Left colon (tissue), 2 donors: ENCODE measurements around the gene PLIN5. TPM values are rescaled to one million over a fixed set of nuclear protein-coding genes. Genes with fewer than 3 reads are reported as not detected.

Experiments used
- ATAC-seq: fragments of 200-7000 bp; cut with Tn5 transposase; one replicate; pipeline ENCODE4 v1.9.1; 2020; ENCODE audit warnings: mild to moderate bottlenecking, moderate library complexity
- DNase-seq, 2 donors: peaks; one replicate each; pipeline ENCODE4 v3.0.0-alpha.2; 2020
- intact Hi-C, 2 donors: fragments of 100-400 bp; cut with DNase I in 1 of 2; cut with micrococcal nuclease in 1 of 2; formaldehyde crosslinking; loops; one replicate each; pipeline versions ENCODE4 v1.11.2 to v1.14.0; 2022; cut with DNase I, micrococcal nuclease
- total RNA-seq, 2 donors: library from RNA; stranded (reverse); fragmentation: NEBNext Ultra II Directional; extraction: Animal tissue kit (Norgen Biotek cat#: 25700); gene quantifications; one replicate each; pipeline ENCODE4 v1.2.1, GENCODE V29; 2021
- donor health status: DM: no; HTN: no; CAD: no.
- donor health status: DM: yes; HTN: yes; CAD: no.

PLIN5 gene
- total RNA-seq, 2 donors from 2014 or later = 1.9 to 2.2 TPM

- ATAC-seq (no peak), DNase-seq (no peak)
- intact Hi-C loops = no loop called here
Measured at GRCh38 chr19:4511300-4512054, 23.5 kb downstream of the PLIN5 start.

DNA sequence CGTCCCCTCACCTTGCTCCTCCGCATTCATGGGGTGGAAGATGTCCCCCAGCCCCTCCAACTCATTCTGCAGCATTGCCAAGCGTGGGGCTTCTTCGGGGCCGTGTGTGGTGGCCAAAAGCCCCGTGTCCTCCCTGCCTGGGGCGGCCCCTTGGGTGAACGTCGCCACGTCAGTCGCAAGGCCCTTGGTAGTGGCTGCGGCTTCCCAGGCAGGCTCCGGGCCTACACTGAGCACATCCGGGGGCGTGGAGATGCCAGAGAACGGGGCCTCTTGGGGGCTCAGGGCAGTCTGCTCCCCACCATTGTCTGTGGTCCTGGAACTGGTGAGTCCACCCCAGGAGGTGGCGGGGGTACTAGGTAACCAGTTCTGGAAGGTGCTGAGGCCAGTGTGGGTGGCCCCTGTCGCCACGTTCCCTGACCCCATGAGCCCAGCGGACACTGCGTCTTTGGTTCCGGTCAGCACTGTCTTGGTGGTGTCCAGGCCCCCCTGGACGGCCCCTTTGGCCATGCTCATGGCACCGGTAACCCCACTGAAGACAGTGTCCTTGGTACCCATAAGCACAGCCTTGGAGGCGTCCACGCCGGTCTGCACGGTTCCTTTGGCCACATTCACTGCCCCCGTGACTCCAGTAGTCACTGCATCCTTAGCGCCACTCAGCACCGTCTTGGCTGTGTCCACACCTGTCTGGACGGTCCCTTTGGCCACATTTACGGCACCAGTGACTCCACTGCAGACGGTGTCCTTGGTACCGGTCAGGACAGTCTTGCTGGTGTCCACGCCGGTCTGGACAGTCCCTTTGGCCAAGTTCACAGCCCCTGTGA is 24.4 kb downstream of the PLIN5 start:
- DNase-seq = no peak
- intact Hi-C loops = no loop called here
- ATAC-seq = no peak

- intact Hi-C loops = no loop called here
- no peak for ATAC-seq
Measured at GRCh38 chr19:4508698-4509097, 26.3 kb downstream of the PLIN5 start.

GRCh38 chr19:4507804-4508203 is 27.2 kb downstream of the PLIN5 start:
- no peak for ATAC-seq

More at GRCh38 chr19:4508698-4509097, 26.3 kb downstream of the PLIN5 start:
- no peak for DNase-seq

GRCh38 chr19:4507150-4507452 is 27.9 kb downstream of the PLIN5 start:
- intact Hi-C loops = no loop called here
- no peak for ATAC-seq
- no peak for DNase-seq

More at GRCh38 chr19:4507804-4508203, 27.2 kb downstream of the PLIN5 start:
- intact Hi-C loops = no loop called here
- no peak for DNase-seq

DNA sequence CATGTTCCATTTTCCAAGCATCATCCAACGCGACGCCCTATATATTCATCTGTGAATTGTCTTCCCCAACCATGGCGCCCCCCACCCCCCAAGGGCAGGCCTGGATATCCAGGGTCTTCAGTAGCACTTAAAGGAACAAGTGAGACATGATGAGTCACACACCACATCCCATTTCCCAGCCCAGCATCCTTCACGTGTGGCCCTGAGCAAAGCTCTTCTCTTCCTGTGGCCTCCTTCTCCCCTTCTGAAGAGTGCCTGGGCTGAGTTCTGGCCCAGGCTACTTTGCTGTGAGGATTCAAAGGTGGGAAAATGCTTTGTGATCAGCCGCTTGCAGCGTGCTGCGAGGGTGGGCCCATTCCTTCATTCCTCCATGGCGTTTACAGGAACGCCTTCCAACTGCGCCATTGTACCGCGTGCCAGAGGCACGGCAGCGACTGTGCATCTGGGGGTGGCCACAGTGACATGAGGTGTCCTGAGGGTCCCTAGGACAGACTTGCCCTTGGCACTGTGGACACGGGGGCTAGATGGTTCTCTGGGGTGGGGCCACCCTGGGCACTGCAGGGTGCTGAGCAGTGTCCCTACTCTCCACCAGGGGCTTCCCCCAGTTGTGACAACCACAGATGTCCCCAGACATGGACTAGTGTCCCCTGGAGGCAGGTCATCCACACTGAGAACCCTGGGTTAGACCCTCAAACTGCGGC is 28.4 kb downstream of the PLIN5 start:
- intact Hi-C loops = no loop called here
- DNase-seq = no peak
- ATAC-seq = no peak

DNA sequence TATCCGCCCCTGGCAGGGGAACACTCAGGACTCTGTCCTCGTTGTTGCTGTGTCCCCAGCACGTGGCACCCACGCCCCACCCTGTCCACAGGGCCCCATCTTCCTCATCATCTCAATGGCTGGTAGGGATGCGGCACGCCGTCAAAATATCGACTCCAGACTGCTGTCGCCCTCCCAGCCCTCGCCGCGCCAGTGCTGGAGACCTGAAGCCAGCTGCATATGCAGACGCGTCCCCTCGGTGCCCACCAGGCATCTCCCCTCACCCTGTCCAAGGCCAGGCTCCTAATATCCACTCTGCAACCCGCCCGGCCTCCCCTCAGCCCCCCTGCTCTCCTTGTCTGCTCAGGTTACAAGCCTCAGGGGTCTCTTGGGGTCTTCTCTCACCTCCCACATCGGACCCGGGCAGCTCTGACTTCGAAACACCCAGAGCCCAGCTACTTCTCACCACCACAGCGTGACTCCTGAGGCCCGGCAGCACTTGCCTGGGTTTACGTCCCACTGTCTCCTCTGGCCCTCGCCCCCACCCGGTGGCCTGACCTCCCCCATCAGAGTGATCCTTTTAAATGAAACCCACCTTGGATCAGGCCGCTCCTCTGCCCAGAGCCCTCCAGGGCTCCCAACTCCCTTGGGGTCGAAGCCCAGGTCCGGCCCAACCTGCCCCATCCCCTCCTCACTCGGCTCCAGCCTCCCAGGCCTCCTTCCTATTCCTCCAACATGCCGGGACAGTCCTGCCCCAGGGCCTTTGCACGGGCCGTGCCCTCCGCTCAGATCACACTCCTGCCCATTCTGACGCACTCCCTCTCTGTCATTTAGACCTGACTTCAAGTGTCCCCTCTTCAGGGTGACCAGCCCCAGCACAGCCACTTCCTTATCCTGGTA is 29.2 kb downstream of the PLIN5 start:
- DNase-seq (no peak), ATAC-seq (no peak)
- intact Hi-C loops = no loop called here

DNA sequence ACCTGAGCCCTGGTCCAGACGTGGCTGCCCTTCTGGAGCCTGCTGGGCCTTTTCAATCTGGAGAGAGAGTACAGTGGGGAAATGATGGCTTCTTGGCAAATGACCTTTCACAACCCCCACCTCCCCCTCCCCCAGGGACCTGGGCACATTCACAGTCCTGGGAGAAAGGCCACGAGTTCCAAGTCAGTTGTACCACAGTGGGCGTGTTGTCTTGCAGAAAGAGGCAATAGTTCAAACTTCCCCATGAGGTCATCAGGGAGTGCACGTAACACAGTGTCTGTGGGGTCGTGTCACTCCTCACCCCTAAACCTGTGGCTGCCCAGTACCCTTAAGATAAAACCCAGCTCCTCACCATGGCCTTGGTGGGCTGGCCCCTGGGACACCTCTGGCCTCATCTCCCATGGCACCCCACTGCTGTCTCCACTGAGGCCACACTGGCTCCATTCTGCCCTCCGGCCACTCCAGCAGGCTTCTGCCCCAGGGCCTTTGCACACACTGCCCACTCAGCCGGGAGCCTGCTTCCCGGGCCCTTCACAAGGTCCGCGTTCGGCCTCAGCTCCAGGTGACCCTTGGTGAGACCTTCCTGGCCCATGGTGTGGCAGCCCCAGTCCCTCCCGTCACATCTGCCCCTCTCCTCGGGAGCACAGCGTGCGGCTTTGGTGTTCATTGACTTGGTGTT is 30.0 kb downstream of the PLIN5 start:
- intact Hi-C loops = no loop called here
- ATAC-seq = no peak
- no peak for DNase-seq

DNA sequence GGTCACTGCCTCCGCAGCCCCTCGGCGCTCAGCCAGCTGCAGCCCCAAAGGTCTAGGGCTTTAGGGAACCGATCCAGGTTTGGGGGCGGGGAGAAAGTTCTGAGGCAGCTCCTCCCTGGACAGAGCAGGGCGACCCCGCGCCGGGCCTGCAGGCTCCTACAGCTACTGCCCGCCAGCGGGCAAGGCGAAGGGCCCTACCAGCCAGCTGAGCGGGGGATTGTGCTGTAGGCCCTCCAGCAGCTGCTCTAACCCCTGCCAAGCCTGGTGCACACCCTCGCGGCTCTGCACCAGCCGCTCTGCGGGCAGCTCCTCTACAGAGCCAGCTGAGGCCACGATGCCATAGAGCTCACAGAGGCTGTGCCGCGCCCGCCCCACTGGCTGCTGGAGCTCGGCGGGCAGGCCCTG is 30.7 kb downstream of the PLIN5 start:
- DNase-seq (no peak), ATAC-seq (no peak)
- intact Hi-C loops = no loop called here

DNA sequence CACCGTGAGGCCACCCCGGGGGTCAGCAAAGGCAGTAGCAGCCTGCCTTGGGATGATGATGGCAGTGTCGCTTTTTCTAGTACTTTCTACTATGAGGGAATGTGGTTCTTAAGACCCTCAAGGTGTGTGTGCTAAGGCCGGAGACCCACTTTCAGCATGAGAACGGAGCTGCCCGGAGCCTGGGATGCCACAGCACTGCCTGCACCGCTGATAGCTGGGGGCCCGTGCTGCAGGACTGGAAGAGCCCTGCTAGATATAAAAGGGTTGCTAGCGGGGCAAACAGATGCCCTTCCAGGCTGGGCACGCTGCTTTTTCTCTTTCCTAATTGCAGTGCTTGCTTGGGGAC is 31.2 kb downstream of the PLIN5 start:
- intact Hi-C loops = no loop called here
- DNase-seq = no peak
- no peak for ATAC-seq

DNA sequence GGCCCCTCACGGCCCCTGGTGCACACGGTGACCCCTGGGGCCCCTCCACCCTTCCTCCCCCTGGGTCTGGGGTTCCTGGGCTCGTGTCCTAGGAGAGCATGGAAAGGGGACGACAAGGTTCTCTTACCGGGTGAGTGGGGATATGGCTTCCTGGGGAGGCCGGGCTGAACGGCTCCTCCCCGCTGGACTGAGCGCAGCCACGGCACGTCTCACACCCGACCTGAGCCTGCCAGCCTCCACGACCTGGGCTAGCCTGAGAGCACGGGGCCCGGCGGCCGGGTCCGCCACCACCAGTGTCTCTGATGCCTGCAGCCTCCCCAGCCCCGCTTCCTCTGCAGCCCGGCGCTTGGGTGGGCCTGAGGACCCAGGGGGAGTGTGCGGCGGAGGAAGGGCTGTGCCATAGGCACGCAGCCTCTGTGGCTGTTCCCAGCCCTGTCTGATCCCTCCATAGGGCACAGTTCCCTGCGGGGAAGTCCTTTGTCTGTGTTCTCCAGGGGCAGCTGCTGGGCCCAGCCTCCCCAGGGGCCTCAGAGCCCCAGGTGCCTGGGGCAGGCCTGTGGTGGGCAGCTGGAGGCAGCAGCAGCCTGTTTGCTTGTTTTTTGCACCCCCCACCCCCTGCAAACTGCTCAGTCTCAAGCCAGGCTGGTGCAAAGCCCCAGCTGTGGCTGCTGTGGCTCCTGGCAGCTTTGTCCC is 31.7 kb downstream of the PLIN5 start:
- intact Hi-C loops = no loop called here
- ATAC-seq = no peak
- DNase-seq = no peak

GRCh38 chr19:4502282-4503131 is 32.5 kb downstream of the PLIN5 start:
- intact Hi-C loops = no loop called here
- DNase-seq (no peak), ATAC-seq (no peak)

GRCh38 chr19:4501691-4502090 is 33.3 kb downstream of the PLIN5 start:
- intact Hi-C loops = no loop called here
- ATAC-seq = no peak

GRCh38 chr19:4500841-4501591 is 34.0 kb downstream of the PLIN5 start:
- no peak for ATAC-seq
- intact Hi-C loops = no loop called here
- no peak for DNase-seq

More at GRCh38 chr19:4501691-4502090, 33.3 kb downstream of the PLIN5 start:
- no peak for DNase-seq

GRCh38 chr19:4499855-4500254 is 35.2 kb downstream of the PLIN5 start:
- DNase-seq (no peak), ATAC-seq (no peak)
- intact Hi-C loops = no loop called here

- no peak for DNase-seq
- intact Hi-C loops = no loop called here
- ATAC-seq = no peak
Measured at GRCh38 chr19:4499318-4499717, 35.7 kb downstream of the PLIN5 start.
